K562 (cell line): ENCODE measurements around the gene WDFY2. TPM values are rescaled to one million over a fixed set of nuclear protein-coding genes. Genes with fewer than 3 reads are reported as not detected.

ENCODE experiments used
- ATF6 ChIP-seq: sonication (generic); formaldehyde crosslinking; IDR thresholded peaks from 2 replicates; pipeline ENCODE4 v1.4.0; 2020; ENCODE audit warnings: mild to moderate bottlenecking, missing genetic modification reagents
- BMI1 ChIP-seq: fragments of 150-350 bp; IDR thresholded peaks from 2 replicates; pipeline ENCODE4 v1.6.1; 2014; ENCODE audit warnings: low read length
- DIDO1 ChIP-seq: fragments of 450-650 bp; IDR thresholded peaks from 2 replicates; pipeline ENCODE4 v1.6.1; 2016; ENCODE audit warnings: low read depth, missing biosample characterization, missing genetic modification characterization
- E2F1 ChIP-seq: sonication (generic); formaldehyde crosslinking; IDR thresholded peaks from 2 replicates; pipeline ENCODE4 v1.8.1; 2023; ENCODE audit warnings: mild to moderate bottlenecking, missing genetic modification reagents, moderate library complexity
- GMEB1 ChIP-seq: fragments of 250-450 bp; sonication (Bioruptor Pico); IDR thresholded peaks from 2 replicates; pipeline ENCODE4 v1.4.0; 2020; ENCODE audit warnings: mild to moderate bottlenecking
- MAFK ChIP-seq: IDR thresholded peaks from 2 replicates; pipeline ENCODE4 v1.6.1; 2011; ENCODE audit warnings: low read length, improper control_type of control experiment
- SMARCA5 ChIP-seq: fragments of 450-650 bp; IDR thresholded peaks from 2 replicates; pipeline ENCODE4 v1.6.1; 2016
- THAP7 ChIP-seq: fragments of 250-450 bp; sonication (Bioruptor Pico); IDR thresholded peaks from 2 replicates; pipeline ENCODE4 v1.5.0; 2021
- ZFP91 ChIP-seq: sonication (generic); formaldehyde crosslinking; IDR thresholded peaks from 2 replicates; pipeline ENCODE4 v1.8.0; 2022; ENCODE audit warnings: mild to moderate bottlenecking, missing genetic modification reagents
- ZNF318 ChIP-seq, 2 experiments: fragments of 450-650 bp; IDR thresholded peaks; 2 replicates each; pipeline ENCODE4 v1.6.1; 2016; ENCODE audit warnings: mild to moderate bottlenecking in 2 of 2, borderline replicate concordance in 1 of 2, low read depth in 1 of 2, moderate library complexity in 1 of 2
- polyA plus RNA-seq, 8 experiments: library from polyadenylated mRNA; depleted of rRNA in 4 of 8; stranded (reverse) in 5 of 8; unstranded in 3 of 8; fragments of >200 nt; fragmentation: Nextera tagmentation in 2 of 8; fragmentation: Illumina TruSeq in 1 of 8; extraction: Ambion mirVana in 2 of 8; extraction: Trizol in 1 of 8; gene quantifications; 2 replicates each; pipeline versions ENCODE4 v1.2.1 to v1.2.3, GENCODE V29; 2011 to 2014; ENCODE audit warnings: inconsistent platforms in 1 of 8, missing spikeins in 1 of 8
- total RNA-seq, 7 experiments: library from RNA; depleted of rRNA in 6 of 7; stranded (reverse); fragments of >200 nt in 6 of 7; fragmentation: Illumina TruSeq in 2 of 7; extraction: Trizol in 2 of 7; gene quantifications; 2 replicates each; pipeline versions ENCODE4 v1.2.1 to v1.2.3, GENCODE V29; 2011 to 2021; ENCODE audit warnings: low replicate concordance in 1 of 7

The WDFY2 gene
- total and polyA plus RNA-seq, 9 of the 15 experiments (the other 6 are each of a cell fraction or from before 2014, with no cell fraction given) = 0.66 to 6.4 (median 4.4) TPM

- no peak for TF ChIP-seq GMEB1 (CRISPR knock-in tag)
- no peak for TF ChIP-seq E2F1 (CRISPR knock-in tag)
- TF ChIP-seq ZNF318 (IDR thresholded peaks at IDR 0.05; ENCODE audit: borderline replicate concordance in 1 of 2, low read depth in 1 of 2) = no peak
- TF ChIP-seq BMI1 = no peak
- no peak for TF ChIP-seq ZFP91 (CRISPR knock-in tag)
- TF ChIP-seq MAFK = no peak
- TF ChIP-seq SMARCA5 = no peak
- TF ChIP-seq DIDO1 (tag) = no peak
- no peak for TF ChIP-seq THAP7 (CRISPR knock-in tag)
- TF ChIP-seq ATF6 (CRISPR knock-in tag) = no peak
These were observed 41.7 kb upstream of the WDFY2 start (continued) for GRCh38 chr13:51542346-51543242.
